ENCODE results near the gene MRPL16. TPM values are rescaled to one million over a fixed set of nuclear protein-coding genes. Genes with fewer than 3 reads are reported as not detected.
"Not testable (repeated sequence)": the region's sequence is repeated elsewhere in the genome, so short reads cannot be mapped to it uniquely, and the experiment has no call there.

MRPL16 gene
- total RNA-seq, 1 donor from 2014 or later = 42.6 TPM

DNA sequence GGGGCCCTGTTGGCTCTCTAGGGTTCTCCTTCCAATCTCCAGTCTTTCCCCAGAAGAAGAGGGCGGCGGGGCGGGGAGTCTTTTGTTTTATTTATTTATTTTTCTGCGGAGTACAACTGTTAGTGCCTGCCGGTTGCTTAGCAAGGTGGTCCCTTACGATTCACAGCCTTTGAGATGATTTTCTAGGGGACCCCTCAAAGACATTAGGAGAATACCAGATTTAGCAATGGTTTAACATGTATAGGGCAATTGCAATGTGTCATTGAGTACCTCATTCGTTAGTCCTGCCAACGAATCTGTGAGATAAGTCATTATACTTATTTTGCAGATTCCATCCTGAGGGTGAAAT, 307 bp upstream of the MRPL16 start:
- no peak for DNase-seq

DNA sequence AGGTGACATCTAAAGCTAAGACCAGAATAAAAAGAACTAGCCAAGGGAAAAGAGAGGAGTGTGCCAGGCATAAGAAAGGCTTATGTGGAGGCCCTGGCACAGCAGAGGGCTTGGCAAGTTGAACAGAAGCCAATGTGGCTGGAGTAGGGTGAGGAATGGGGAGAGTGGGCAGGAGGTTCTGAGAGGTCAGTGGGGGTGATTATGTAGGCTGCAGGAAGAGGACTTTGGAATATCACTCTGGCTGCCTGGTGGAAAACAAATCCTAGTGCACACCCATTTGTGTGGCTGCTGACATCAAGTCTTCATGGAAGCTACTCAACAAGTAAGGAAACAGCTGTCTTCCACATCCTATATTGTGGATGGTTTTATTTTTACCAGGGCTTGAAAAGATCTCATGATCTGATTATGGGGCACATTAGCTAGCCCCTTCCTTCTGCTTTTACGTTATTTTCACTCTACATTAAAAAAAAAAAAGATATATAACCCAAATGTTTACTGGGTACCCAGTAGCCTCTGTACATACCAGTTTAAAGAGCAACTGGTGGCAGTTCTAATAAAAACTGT, 3.4 kb downstream of the MRPL16 start:
- no peak for DNase-seq

DNA sequence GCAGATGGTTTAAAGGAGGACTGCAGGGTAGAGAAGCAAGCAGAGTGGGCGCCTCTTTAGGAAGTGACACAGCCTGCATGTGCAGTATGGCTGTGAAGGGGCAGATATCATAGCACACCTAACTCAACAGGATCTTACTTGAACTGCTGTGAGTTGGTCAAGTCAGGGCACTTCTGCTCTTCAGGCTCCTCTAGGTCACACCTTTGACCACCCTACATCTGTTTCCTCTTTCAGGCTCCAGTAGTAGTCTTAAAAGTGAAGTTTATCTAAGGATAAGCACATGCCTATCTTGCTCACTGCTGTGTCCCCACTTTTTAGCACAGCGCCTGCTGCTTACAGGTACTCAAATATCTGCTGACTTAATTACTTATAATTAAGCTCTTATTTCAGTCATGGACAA, 6.5 kb downstream of the MRPL16 start:
- DNase-seq = no peak

DNA sequence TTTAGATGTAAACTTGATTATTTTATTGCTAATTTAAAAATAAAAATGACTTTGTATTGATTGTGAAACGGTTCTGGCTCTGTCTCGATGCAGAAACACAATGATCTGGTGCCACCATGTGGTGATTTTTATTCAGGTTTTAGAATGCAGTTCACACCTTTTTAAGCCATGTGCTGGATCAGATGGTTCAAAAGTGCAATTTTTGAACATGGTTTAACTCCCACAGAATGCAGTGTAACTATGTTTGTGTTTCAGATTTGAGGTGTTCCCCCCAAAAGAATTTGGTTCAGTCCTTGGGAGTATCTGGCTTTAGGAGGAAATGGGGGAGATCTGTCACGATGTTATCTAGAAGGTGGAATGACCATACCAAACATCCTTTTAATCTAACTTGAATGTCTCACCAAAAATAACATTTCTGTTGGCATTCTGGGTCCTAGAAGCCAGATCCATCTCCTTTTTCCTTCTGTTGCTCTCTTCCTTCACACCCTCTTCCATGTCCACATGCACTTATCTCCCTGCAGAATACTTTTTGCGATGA, 7.9 kb downstream of the MRPL16 start:
- peak; percentile 74 for DNase-seq

DNA sequence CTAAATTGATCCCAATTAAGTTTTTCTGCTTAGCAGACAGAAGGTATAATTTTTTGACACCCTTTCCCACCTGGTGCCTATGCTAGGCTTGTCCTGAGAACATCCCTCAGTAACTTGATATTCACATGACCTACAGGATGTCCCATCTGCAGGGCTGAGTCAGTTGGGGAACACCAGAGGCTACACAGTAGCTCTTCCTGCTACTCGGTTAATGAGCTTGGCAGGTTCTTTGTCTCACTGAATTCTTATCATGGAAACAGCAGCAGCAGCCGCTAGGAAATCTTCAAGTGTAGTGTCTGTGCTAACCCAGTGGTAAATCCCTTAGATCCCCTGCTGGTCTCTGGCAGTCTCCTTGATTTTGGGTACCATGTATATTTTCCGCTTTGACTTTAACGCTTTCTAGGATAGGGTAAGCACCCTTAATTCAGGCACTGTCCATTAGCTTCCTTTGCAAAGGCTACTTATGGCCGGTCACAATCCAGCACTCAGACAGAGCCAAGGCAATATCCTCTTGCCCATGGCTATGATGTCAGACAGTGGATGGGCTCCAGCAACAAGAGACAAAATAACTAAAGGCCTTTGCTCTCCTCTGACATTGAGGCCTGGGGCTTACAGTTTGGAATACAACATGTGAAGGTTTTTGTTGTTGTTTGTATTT, 8.5 kb downstream of the MRPL16 start:
- DNase-seq = no peak

DNA sequence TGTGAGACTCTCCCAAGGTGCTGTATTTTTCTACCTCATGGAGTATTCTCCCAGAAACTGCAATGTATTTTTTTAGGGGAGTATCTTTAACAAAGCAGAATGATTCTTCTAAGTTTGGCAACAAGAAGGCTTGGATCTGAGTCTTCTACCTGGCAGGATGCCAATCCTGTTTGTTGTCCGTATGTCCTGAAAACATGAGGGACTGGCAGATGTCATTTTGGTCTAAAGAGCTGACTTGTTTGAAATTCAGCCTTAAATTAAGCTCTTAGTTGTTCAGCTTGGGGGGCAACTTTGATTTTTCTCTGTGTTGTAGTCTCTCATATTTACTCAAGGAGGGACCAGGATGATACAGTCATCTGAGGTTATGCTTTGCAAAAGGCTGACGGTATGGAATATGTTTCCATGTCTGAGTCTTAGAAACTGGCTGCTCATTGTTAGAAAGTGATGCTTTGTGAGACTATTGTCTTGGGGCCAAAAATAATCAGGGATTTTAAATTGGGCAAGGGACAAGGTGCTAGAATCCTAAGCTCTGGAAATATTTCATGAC, 9.3 kb downstream of the MRPL16 start:
- peak; percentile 15 for DNase-seq

DNA sequence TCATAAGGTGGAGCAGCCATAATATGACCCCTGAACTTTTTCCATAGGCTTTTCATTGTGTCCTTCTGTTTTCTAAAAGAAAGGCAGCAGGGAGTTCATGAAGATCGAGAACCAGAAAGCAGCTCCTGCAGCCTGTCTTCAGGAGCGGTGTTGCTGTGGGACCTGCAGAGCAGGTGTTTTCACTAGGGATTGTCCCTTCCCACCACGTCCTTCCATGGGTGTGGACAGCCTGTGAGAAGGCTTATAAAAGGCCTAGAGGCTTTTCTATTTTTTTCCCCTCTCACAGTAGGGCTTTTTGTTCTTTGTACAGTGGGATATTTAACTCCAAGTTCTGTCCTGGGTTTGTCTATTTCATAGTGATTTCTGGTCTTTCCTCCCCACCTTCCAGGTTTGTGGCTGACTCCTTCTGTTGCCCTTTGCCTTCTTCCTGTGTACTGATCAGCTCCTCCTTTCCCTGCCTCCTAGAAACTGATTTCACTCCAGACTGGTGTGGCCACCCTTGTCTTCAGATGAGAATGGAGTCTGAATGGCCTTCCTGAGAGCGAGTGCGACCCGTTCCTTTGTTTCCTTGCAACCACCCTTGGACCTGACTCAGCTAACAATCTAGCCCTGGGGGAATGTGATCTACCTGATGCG, 10.1 kb downstream of the MRPL16 start:
- no peak for DNase-seq

DNA sequence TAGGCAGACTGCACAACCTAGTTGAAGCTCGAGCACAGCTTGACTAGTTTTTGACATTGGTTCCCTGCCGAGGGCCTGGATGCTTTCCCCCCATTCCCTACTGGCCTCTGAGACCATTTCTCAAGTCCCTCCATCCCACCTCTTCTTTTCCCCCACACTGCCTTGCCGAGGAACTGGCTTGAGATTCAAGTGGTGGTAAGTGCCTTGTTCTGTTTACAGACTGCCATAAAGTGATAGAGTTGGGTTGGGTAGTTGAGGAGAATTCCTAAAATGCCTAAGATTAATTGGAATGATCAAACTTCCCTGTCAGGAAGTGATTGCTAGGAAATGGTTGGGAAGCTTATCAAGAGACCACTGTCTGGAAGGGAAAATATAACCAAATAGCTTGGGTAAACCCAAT, 16.2 kb downstream of the MRPL16 start:
- DNase-seq = no peak

DNA sequence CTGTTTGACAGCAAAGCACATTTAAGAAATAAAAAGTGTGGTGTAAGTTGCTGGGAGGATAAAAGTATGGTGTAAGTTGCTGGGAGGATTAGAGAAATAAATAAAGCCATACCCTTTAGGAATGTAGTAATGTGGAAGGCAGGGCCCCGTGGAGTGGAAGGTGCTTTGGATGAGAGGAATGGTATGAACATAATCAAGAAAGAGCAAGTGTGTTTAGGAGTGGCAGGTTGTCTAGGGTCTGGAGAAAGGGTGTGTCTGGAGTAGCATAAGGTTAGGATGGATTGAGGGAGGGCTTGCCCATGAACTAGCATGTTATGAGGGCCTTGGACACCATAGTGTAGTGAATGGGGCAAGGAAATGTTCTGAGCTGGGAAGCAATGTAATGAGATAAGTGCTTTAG, 18.1 kb downstream of the MRPL16 start:
- no peak for DNase-seq

DNA sequence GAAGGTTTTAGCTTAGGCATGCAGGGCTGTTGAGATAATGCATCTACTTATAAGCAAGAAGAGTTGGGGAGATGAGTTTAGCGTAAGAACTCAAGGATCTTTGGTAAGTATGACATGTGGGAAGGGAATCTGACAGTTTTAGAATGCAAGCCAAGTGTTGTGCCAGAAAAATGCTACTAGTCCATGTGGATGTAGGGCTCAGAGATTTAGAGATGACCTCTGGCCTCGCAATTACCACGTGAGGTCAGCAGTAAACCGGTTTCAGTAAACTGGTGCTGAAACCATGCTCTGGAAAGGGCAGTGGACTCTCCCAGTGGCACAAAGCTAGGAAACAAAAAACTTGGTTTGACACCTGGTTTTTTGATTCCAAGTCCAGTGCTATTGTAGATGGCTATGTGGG, 18.9 kb downstream of the MRPL16 start:
- no peak for DNase-seq

DNA sequence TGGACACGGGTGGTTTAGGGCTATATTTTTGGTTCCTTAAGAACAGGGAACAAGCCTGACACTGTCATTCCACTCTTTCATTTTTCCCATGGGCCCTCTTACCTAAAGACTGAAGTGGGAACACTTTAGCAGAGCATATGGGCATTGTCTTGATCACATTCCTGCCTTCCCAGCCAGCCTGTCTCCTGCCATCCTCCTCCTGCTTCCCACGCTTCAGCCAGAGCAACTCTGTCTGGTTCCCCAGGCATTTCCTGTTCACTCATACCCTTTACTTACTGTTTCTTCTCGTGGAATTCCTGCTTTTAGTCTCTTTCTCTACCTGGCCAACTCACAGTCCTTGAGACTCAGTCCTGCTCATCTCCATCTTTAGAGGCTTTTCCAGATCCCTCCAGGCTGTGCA, 22.8 kb downstream of the MRPL16 start:
- DNase-seq = no peak

DNA sequence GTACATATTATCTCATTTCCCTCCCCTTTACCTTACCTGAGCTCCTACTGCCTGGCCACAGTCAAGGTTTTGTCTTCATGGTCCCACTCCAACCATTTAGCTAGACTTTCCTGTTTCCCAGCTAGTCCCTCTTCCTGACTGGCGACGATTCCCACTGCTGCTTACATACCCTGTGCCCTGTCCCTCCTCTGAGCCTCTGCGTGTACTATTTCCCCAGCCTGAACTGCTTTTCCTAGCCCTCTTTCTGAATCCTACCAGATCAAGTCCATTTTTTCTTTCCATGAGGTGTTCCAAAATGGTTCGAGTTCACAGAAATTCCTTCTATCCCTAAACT, 23.4 kb downstream of the MRPL16 start:
- DNase-seq = no peak

DNA sequence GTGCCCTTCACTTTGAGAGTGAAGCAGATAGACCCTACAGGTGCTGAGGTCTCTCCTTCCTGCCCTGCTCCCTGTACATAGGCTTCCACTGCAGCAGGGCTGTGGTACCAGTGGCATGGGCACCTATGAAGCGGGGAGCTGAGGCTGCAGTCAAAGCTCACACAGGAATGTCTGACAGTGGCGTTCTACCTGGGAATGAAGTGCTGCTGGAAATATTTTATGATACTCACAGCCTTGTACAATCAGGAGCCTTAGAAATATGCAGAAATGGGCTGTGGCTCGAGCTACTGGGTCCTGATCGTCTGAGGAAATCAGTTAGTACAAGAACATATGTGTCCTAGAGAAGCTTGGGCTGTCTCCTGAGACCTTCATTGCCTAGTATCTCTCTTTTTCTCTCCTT, 24.8 kb downstream of the MRPL16 start:
- DNase-seq = no peak

DNA sequence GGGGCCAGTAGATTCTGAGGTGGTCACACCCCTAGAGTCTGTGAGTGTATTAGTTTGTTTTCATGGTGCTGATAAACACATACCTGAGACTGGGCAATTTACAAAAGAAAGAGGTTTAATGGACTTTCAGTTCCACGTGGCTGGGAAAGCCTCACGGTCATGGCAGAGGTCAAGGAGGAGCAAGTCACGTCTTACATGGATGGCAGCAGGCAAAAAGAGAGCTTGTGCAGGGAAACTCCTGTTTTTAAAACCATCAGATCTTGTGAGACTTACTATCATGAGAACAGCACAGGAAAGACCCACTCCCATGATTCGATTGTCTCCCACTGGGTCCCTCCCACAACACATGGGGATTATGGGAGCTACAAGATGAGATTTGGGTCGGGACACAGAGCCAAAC, 26.1 kb downstream of the MRPL16 start:
- not testable (repeated sequence) for DNase-seq

DNA sequence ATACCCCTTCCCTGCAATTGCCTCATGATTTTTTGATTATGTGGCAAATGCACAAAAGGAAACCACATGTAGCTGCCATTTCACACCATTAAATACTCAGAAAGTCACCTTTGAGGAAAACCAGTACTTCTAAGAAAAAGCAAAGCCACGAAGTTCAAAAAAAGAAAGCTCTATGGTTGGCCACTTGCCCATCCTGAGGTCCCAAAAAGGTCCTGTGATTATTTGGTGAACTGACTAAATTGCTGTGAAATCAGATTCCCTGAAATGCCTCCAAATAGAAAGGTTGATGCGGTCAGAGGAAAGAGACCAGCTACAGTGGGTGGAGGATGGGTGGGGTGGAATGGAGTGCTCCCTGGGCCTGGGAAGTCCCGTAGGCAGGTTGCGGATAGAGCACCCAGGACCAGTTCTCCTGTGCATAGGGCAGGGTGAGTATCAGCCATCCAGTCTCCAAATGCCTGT, 26.9 kb downstream of the MRPL16 start:
- DNase-seq = no peak

DNA sequence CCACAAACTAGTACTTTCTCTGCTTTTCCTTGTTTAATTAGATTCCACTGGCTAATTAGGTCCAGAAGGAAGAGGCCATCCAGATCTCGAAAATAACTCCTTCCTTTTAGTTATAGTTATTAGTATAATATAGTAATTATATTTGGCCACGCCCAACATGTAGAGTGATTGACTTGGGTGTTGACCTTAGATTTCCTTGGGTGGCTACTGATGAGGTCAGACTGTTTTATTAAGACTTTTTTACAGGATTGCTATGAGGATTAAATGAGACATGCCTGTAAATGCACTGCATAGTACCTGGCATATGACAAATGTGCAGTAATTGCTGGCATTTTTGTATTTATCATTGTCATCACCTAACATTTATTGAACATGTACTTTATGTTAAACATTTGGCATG, 28.5 kb downstream of the MRPL16 start:
- no peak for DNase-seq

DNA sequence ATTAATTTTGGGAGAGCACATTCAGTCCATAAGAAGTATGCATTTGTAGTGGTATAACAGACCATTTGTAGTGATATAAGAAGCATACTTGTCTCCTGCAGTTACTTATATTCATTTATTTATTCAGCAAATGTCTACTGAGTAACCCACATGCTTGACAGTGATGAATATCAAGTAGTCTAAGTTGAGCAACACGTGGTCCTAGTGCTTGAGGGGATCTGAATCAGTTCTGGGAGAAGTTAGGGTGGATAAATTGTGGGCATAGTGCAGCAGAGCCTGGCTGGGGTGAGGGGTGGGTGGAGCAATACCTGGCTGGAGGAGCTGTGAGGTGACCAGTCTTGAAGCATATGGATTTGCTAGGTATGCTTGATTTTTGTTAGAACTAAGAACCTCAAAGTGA, 31.1 kb downstream of the MRPL16 start:
- DNase-seq = no peak

DNA sequence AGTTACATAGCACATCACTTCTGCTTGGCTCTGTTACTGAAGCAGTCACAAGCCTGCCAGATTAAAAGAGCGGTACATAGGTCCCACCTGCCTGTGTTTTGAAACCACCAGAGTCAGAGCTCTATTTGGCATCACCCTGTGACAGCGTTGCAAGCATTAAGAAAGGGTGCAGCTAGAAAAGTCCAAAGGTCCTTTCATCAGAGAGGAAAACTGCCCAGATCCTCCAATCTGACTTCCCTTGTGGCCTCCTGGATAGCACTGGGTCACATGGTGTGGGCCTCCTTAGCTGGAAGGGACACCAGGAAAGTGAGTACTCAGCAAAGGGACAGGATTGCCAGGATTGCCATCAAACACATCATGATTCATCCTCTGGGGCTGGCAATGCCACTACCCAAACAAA, 32.5 kb downstream of the MRPL16 start:
- no peak for DNase-seq

DNA sequence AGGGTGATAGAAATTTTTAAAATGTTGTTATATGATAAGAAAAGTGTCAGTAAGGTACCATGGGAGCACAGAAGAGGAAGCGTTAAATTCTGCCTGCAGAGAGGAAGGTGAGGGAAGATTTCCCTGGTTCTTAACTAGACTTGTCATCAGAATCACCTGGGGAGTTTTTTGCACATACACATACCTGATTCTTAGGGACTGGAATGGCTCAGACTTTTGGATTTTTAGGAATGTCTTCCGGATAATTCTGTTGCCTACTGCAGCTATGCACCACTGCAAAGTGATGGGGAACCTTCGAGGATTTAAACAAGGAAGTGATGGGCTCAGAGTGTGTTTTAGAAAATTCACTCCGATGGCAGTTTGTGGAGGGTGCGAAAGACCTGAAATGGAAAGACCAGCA, 33.5 kb downstream of the MRPL16 start:
- no peak for DNase-seq

DNA sequence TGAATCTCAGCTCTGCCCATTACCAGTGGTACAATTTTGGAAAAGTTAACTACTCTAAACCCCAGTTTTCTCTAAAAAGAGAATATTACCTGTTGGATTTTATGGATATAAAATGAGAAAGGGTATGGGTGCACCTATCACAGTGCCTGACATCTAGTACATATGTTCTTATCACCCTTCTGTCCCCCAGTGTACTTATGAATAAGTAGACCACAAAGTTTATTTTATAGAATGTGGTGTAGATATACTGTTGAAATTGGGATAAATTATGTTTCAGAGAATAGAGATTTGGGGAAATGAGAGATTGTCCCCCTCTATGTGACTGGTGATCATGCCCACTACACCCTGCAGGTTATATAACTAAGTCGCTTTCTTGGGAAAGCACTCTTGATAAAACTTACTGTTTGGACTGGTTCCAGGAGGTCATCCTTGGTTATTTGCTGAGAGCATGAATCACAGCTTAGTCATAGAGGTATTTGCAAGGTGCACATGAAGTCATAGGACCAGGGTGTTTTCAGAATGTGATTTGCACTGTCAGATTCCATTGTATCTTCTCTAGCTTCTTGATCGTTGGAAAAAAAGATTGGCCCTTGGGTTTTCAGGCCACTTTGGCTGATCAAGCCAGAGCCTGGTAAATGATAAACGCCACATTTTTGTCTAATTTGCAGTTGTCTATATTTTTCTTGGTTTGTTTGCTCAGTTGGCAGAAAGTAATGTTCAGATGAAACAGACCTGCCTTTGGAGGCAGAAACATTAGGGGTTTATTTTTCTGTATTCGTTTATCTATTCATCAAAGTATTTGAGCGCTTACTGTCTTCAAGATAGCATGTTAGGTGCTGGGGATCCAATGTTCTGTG, 34.1 kb downstream of the MRPL16 start:
- DNase-seq = no peak

DNA sequence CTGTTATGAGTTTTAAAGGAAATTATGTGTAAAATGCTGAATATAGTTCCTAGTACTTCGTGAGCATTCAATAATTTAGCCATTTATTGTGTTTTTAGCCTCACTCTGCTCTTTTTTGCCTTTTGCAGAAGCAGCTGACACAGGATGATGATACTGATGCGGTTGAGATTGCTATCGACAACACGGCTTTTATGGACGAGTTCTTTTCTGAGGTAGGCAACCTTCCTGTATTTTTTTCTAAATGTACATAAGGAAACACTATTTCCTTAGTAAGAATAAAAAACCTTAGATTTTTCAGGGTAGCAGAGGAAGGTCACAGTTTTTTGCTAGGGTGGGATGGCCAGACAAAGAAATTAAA, 37.5 kb downstream of the MRPL16 start:
- no peak for DNase-seq

DNA sequence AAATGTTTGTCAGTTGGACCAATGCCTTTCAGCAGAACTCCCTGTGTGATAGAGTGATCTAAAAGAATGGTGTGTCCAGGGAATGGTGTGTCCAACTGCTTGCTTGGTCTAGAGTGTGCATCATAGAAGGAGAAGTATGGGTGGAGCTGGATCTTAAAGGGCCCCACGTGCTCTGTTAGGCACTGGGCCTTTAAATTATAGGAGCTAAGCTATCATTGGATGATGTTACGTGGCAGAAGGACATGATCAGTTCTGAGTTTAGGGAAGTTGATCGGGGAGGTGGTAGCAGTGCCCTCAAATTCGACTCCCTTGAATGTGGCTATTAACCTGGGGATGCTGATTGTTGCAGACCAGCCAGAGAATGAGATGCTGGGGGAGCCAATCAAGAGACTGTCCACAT, 39.0 kb downstream of the MRPL16 start:
- DNase-seq = no peak

DNA sequence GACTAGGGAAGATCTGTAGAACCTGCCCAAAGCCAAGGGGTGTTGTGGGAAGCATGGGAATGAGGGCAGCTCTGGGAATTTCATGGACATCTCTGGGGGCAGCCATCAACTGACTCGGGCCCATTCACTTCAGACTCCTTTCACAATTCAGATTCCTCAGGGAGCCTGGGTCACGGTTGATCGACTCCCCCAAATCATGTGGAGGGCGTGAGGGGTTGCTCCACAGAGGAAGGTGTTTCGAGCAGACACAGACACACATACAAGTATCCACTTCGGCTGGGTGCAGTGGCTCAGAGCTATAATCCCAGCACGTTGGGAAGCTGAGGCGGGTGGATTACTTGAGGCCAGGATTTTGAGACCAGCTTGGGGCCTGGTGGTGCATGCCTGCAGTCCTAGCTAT, 39.7 kb downstream of the MRPL16 start:
- no peak for DNase-seq

All from tongue (tissue), 2 donors.